ENCODE measurements around the gene DMXL1. TPM values are rescaled to one million over a fixed set of nuclear protein-coding genes. Genes with fewer than 3 reads are reported as not detected.

DMXL1 gene
- total and polyA plus RNA-seq, 4 donors, result 4.3 to 38.1 (median 25.1) TPM

- no peaks in the 10 kb centered on the region for H3K36me3 ChIP-seq (ENCODE audit: control insufficient read depth in 4 of 4, insufficient read depth in 3 of 4, low read depth in 1 of 4, low read length in 3 of 4)
- H3K4me1 ChIP-seq (ENCODE audit: control insufficient read depth in 4 of 4, insufficient read depth in 4 of 4, low read length in 3 of 4), result no peaks in the 10 kb centered on the region
- no peak overlapping the region for H3K4me3 ChIP-seq (ENCODE audit: low read depth in 1 of 3, low read length in 3 of 3)
- DNase-seq (ENCODE audit: low spot score), result no peak
- H3K9ac ChIP-seq (ENCODE audit: low read depth in 1 of 2, low read length in 2 of 2), result no peak overlapping the region
- H3K27ac ChIP-seq (ENCODE audit: low read depth in 1 of 2, low read length in 2 of 2), result no peak overlapping the region
- WGBS, result 89% methylated on average over 5 of the region's 5 CpGs
- no peaks in the 10 kb centered on the region for H3K27me3 ChIP-seq (ENCODE audit: control insufficient read depth in 4 of 4, insufficient read depth in 4 of 4, low read length in 3 of 4)
- TF ChIP-seq FOXA1 (IDR thresholded peaks at IDR 0.05), result no peak
- no peaks in the 10 kb centered on the region for H3K9me3 ChIP-seq (ENCODE audit: control insufficient read depth in 4 of 4, low read length in 3 of 4)
These were observed 214.4 kb downstream of the DMXL1 start for GRCh38 chr5:119285070-119285916.

- 89% methylated on average over 8 of the region's 8 CpGs for WGBS
- no peaks in the 10 kb centered on the region for H3K9me3 ChIP-seq (ENCODE audit: control insufficient read depth in 4 of 4, low read length in 3 of 4)
- H3K4me3 ChIP-seq (ENCODE audit: low read depth in 1 of 3, low read length in 3 of 3), result no peak overlapping the region
- H3K27ac ChIP-seq (ENCODE audit: low read depth in 1 of 2, low read length in 2 of 2), result no peak overlapping the region
- no peak for DNase-seq (ENCODE audit: low spot score)
- H3K36me3 ChIP-seq (ENCODE audit: control insufficient read depth in 4 of 4, insufficient read depth in 3 of 4, low read depth in 1 of 4, low read length in 3 of 4), result no peaks in the 10 kb centered on the region
- H3K27me3 ChIP-seq (ENCODE audit: control insufficient read depth in 4 of 4, insufficient read depth in 4 of 4, low read length in 3 of 4), result no peaks in the 10 kb centered on the region
- H3K9ac ChIP-seq (ENCODE audit: low read depth in 1 of 2, low read length in 2 of 2), result no peak overlapping the region
- TF ChIP-seq REST (IDR thresholded peaks at IDR 0.05), result no peak
- TF ChIP-seq EGR1 (IDR thresholded peaks at IDR 0.05; ENCODE audit: low read depth in 2 of 2), result no peak
- TF ChIP-seq HNF4A (conservative IDR thresholded peaks at IDR 0.05), result no peak
- TF ChIP-seq RXRA (IDR thresholded peaks at IDR 0.05), result no peak
- no peak for TF ChIP-seq ATF3 (IDR thresholded peaks at IDR 0.05)
- TF ChIP-seq NR2F2 (IDR thresholded peaks at IDR 0.05), result no peak
- no peak for TF ChIP-seq TAF1 (conservative IDR thresholded peaks at IDR 0.05)
- no peak for TF ChIP-seq FOXA1 (IDR thresholded peaks at IDR 0.05)
- TF ChIP-seq MAX (IDR thresholded peaks at IDR 0.05), result no peak
- no peak for TF ChIP-seq JUND (IDR thresholded peaks at IDR 0.05)
- no peak for TF ChIP-seq RAD21 (IDR thresholded peaks at IDR 0.05)
- H3K4me1 ChIP-seq (ENCODE audit: control insufficient read depth in 4 of 4, insufficient read depth in 4 of 4, low read length in 3 of 4), result no peaks in the 10 kb centered on the region
These were observed 215.9 kb downstream of the DMXL1 start for GRCh38 chr5:119286511-119287488.

All from liver (tissue), 9 donors.